GM23338 (cell line): ENCODE data around the gene LHX1. TPM values are rescaled to one million over a fixed set of nuclear protein-coding genes. Genes with fewer than 3 reads are reported as not detected.
A peak's percentile ranks its signal among the peaks of the same experiment; 100 is the strongest.

Experiments used
- ATAC-seq: fragments of 200-7000 bp; cut with Tn5 transposase; 3 replicates; pipeline ENCODE4 v1.9.1; 2020
- DNase-seq: peaks from one replicate; pipeline ENCODE4 v3.0.0-alpha.2; 2015; ENCODE audit warnings: low spot score
- H2AFZ ChIP-seq: fragments of 200-600 bp; sonication (generic); 2 replicates; pipeline ENCODE4 v1.8.0; 2016; ENCODE audit warnings: antibody characterized with exemption, mild to moderate bottlenecking, moderate library complexity
- H3F3A ChIP-seq: fragments of 200-600 bp; sonication (generic); replicated peaks from 2 replicates; pipeline ENCODE4 v1.8.0; 2017; ENCODE audit warnings: antibody characterized with exemption, mixed run types, low read depth
- H3K27ac ChIP-seq: fragments of 200-600 bp; sonication (generic); 2 replicates; pipeline ENCODE4 v1.6.1; 2016; ENCODE audit warnings: low read depth
- H3K27me3 ChIP-seq: fragments of 200-600 bp; sonication (generic); 2 replicates; pipeline ENCODE4 v1.8.0; 2016; ENCODE audit warnings: mild to moderate bottlenecking, mixed run types, moderate library complexity; ENCODE audit not compliant: insufficient read depth
- H3K36me3 ChIP-seq: fragments of 200-600 bp; sonication (generic); 2 replicates; pipeline ENCODE4 v1.8.0; 2016; ENCODE audit warnings: mild to moderate bottlenecking; ENCODE audit not compliant: insufficient read depth
- H3K4me1 ChIP-seq: fragments of 200-600 bp; sonication (generic); 2 replicates; pipeline ENCODE4 v1.8.0; 2016; ENCODE audit warnings: mild to moderate bottlenecking, moderate library complexity; ENCODE audit not compliant: insufficient read depth
- H3K4me2 ChIP-seq: fragments of 200-600 bp; sonication (generic); 2 replicates; pipeline ENCODE4 v1.7.1; 2017; ENCODE audit warnings: mixed run types
- H3K4me3 ChIP-seq: fragments of 200-600 bp; sonication (generic); 2 replicates; pipeline ENCODE4 v1.6.1; 2016; ENCODE audit warnings: mixed run types
- H3K79me2 ChIP-seq: fragments of 200-600 bp; sonication (generic); replicated peaks from 2 replicates; pipeline ENCODE4 v1.8.0; 2017; ENCODE audit warnings: mild to moderate bottlenecking; ENCODE audit not compliant: insufficient read depth
- H3K9me2 ChIP-seq: fragments of 200-600 bp; sonication (generic); 2 replicates; pipeline ENCODE4 v1.8.0; 2017; ENCODE audit not compliant: insufficient read depth
- H4K20me1 ChIP-seq: fragments of 200-600 bp; sonication (generic); replicated peaks from 2 replicates; pipeline ENCODE4 v1.8.0; 2017; ENCODE audit warnings: mild to moderate bottlenecking; ENCODE audit not compliant: insufficient read depth
- H3K27ac Mint-ChIP-seq: 2 replicates; pipeline ENCODE4 v1.8.0; 2020; ENCODE audit warnings: inconsistent platforms, mild to moderate bottlenecking, moderate library complexity, mixed read lengths
- H3K27me3 Mint-ChIP-seq: 3 replicates; pipeline ENCODE4 v1.8.0; 2022; ENCODE audit warnings: low read depth, mild to moderate bottlenecking, moderate library complexity, mixed read lengths, inconsistent platforms; ENCODE audit not compliant: insufficient read depth, poor library complexity
- H3K36me3 Mint-ChIP-seq: 3 replicates; pipeline ENCODE4 v1.8.0; 2021; ENCODE audit warnings: low read depth, mild to moderate bottlenecking, inconsistent platforms, moderate library complexity, mixed read lengths
- H3K4me1 Mint-ChIP-seq: 3 replicates; pipeline ENCODE4 v1.8.0; 2020; ENCODE audit warnings: mild to moderate bottlenecking, inconsistent platforms, mixed read lengths
- H3K4me3 Mint-ChIP-seq: 3 replicates; pipeline ENCODE4 v1.8.0; 2021; ENCODE audit warnings: moderate library complexity, mild to moderate bottlenecking, inconsistent platforms, mixed read lengths
- H3K9me3 Mint-ChIP-seq: 3 replicates; pipeline ENCODE4 v1.8.0; 2020; ENCODE audit warnings: moderate library complexity, mild to moderate bottlenecking, inconsistent platforms, mixed read lengths
- CREB1 ChIP-seq: fragments of 250-450 bp; sonication (Bioruptor Pico); IDR thresholded peaks from 2 replicates; pipeline ENCODE4 v1.5.0; 2020; ENCODE audit warnings: low read depth, mild to moderate bottlenecking, moderate library complexity
- EZH2phosphoT487 ChIP-seq: fragments of 200-600 bp; sonication (generic); IDR thresholded peaks from one replicate; pipeline ENCODE4 v1.8.1; 2018; ENCODE audit warnings: antibody characterized with exemption; ENCODE audit not compliant: unreplicated experiment
- NANOG ChIP-seq: IDR thresholded peaks from 2 replicates; pipeline ENCODE4 v1.6.1; 2016; ENCODE audit warnings: antibody characterized with exemption, borderline replicate concordance
- POLR2AphosphoS5 ChIP-seq: IDR thresholded peaks from 2 replicates; pipeline ENCODE4 v1.6.1; 2016; ENCODE audit warnings: antibody characterized with exemption, low read depth
- STAT1 ChIP-seq: IDR thresholded peaks from one replicate; pipeline ENCODE4 v1.6.1; 2016; ENCODE audit warnings: antibody characterized with exemption; ENCODE audit not compliant: unreplicated experiment
- ZNF114 ChIP-seq: fragments of 250-450 bp; sonication (Bioruptor Pico); IDR thresholded peaks from 2 replicates; pipeline ENCODE4 v1.5.0; 2020; ENCODE audit warnings: mild to moderate bottlenecking, moderate library complexity
- polyA plus RNA-seq: library from polyadenylated mRNA; unstranded; fragments of >200 nt; fragmentation: Nextera tagmentation; extraction: Ambion mirVana; gene quantifications from 2 replicates; pipeline ENCODE4 v1.2.1, GENCODE V29; 2016
- total RNA-seq: library from RNA; depleted of rRNA; stranded (reverse); fragments of >200 nt; shearing (Covaris generic); gene quantifications from 2 replicates; pipeline ENCODE4 v1.2.3, GENCODE V29; 2014
- TF ChIP-seq, protein P1 (sequence below), 2 experiments: fragments of 200-600 bp in 1 of 2; sonication (generic) in 1 of 2; conservative IDR thresholded peaks; 2 replicates each; pipeline versions ENCODE4 v1.5.1 to v1.6.1; 2016 to 2017; ENCODE audit warnings: antibody characterized with exemption in 2 of 2, low read depth in 2 of 2, mild to moderate bottlenecking in 2 of 2, moderate library complexity in 1 of 2
- TF ChIP-seq, protein P2 (sequence below): IDR thresholded peaks from 2 replicates; pipeline ENCODE4 v1.6.1; 2016; ENCODE audit warnings: antibody characterized with exemption
- TF ChIP-seq, protein P3 (sequence below): fragments of 250-450 bp; sonication (Bioruptor Pico); IDR thresholded peaks from 2 replicates; pipeline ENCODE4 v1.5.0; 2020; ENCODE audit warnings: mild to moderate bottlenecking, moderate library complexity

LHX1 gene
- total and polyA plus RNA-seq, 2 experiments from 2014 or later, result 0.52 to 0.74 TPM

DNA sequence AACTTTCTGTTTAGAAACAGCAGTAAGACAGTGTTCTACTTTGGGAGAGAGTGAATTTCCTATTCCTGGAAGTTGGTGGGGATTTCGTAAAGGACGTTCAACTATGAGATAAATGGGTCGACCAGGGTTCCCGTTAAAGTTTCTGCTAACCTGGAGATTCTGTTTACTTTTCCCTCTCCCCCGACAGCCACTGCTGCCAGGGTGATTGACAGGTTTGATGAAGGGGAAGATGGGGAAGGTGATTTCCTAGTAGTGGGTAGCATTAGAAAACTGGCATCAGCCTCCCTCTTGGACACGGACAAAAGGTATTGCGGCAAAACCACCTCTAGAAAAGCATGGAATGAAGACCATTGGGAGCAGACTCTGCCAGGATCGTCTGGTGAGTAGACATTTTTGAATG lies 12.8 kb downstream of the LHX1 start:
- Histone ChIP-seq H3K36me3 (peaks cover 25% of the 10 kb centered on the region), H3K79me2 (peaks cover 37% of the 10 kb centered on the region), H4K20me1 (peaks cover 26% of the 10 kb centered on the region), H3K4me2 (peak overlapping the region; percentile 99), H3F3A (peaks cover 34% of the 10 kb centered on the region; the same call in 1 of the 2 replicates), H3K27ac (no peak overlapping the region), H3K27me3 (peaks cover 43% of the 10 kb centered on the region), H3K9me2 (no peaks in the 10 kb centered on the region), H2AFZ (no peak overlapping the region), H3K4me3 (peak overlapping the region; percentile 94), H3K4me1 (peaks cover 44% of the 10 kb centered on the region)
- Mint-ChIP-seq H3K9me3 (no peaks in the 10 kb centered on the region), H3K36me3 (peaks cover 41% of the 10 kb centered on the region), H3K27me3 (peaks cover 44% of the 10 kb centered on the region), H3K4me3 (peak overlapping the region; percentile 92), H3K27ac (no peak overlapping the region), H3K4me1 (peaks cover 35% of the 10 kb centered on the region)
- DNase-seq (no peak), ATAC-seq (no peak)
- TF ChIP-seq NANOG (no peak), EZH2phosphoT487 (no peak), STAT1 (no peak)
- TF ChIP-seq, protein P1, sequence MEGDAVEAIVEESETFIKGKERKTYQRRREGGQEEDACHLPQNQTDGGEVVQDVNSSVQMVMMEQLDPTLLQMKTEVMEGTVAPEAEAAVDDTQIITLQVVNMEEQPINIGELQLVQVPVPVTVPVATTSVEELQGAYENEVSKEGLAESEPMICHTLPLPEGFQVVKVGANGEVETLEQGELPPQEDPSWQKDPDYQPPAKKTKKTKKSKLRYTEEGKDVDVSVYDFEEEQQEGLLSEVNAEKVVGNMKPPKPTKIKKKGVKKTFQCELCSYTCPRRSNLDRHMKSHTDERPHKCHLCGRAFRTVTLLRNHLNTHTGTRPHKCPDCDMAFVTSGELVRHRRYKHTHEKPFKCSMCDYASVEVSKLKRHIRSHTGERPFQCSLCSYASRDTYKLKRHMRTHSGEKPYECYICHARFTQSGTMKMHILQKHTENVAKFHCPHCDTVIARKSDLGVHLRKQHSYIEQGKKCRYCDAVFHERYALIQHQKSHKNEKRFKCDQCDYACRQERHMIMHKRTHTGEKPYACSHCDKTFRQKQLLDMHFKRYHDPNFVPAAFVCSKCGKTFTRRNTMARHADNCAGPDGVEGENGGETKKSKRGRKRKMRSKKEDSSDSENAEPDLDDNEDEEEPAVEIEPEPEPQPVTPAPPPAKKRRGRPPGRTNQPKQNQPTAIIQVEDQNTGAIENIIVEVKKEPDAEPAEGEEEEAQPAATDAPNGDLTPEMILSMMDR (conservative IDR thresholded peaks at IDR 0.05; ENCODE audit: low read depth in 2 of 2), result no peak

DNA sequence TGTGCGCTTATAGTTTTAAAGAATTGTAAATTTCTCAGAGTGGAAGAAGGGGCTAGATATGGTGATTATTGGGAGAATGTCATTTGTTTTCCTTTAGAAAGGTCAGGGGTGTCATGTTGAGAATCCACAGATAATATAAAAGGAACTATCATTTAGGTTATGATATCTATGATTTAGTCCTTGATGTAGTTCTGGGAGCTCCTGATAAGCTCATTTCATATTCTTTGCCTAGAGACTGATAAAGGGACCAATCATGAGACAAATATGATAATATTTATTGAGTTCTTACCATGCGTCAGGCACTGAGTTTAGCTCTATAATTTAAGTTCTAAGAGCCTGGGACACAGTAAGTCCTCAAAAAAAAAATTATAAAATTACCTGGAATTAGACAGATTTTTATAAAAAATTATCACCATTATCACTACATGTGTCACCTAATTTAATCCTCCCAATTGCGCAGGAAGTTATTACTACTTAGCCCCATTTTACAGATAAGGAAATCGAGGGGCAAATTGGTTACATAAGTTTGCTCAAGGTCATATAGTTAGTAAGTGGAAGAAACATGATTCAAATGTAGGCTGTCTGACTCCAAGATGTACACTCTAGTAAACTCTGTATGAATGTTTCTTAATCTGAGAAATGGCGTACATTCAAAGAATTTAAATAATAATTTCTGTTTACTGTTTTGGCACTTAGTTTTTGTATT lies 14.0 kb downstream of the LHX1 start:
- H3K27ac Mint-ChIP-seq, result no peak overlapping the region
- no peak for TF ChIP-seq CREB1 (CRISPR knock-in tag)
- TF ChIP-seq POLR2AphosphoS5, result no peak
- TF ChIP-seq, protein P2, sequence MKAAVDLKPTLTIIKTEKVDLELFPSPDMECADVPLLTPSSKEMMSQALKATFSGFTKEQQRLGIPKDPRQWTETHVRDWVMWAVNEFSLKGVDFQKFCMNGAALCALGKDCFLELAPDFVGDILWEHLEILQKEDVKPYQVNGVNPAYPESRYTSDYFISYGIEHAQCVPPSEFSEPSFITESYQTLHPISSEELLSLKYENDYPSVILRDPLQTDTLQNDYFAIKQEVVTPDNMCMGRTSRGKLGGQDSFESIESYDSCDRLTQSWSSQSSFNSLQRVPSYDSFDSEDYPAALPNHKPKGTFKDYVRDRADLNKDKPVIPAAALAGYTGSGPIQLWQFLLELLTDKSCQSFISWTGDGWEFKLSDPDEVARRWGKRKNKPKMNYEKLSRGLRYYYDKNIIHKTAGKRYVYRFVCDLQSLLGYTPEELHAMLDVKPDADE, result no peak
- TF ChIP-seq, protein P3, sequence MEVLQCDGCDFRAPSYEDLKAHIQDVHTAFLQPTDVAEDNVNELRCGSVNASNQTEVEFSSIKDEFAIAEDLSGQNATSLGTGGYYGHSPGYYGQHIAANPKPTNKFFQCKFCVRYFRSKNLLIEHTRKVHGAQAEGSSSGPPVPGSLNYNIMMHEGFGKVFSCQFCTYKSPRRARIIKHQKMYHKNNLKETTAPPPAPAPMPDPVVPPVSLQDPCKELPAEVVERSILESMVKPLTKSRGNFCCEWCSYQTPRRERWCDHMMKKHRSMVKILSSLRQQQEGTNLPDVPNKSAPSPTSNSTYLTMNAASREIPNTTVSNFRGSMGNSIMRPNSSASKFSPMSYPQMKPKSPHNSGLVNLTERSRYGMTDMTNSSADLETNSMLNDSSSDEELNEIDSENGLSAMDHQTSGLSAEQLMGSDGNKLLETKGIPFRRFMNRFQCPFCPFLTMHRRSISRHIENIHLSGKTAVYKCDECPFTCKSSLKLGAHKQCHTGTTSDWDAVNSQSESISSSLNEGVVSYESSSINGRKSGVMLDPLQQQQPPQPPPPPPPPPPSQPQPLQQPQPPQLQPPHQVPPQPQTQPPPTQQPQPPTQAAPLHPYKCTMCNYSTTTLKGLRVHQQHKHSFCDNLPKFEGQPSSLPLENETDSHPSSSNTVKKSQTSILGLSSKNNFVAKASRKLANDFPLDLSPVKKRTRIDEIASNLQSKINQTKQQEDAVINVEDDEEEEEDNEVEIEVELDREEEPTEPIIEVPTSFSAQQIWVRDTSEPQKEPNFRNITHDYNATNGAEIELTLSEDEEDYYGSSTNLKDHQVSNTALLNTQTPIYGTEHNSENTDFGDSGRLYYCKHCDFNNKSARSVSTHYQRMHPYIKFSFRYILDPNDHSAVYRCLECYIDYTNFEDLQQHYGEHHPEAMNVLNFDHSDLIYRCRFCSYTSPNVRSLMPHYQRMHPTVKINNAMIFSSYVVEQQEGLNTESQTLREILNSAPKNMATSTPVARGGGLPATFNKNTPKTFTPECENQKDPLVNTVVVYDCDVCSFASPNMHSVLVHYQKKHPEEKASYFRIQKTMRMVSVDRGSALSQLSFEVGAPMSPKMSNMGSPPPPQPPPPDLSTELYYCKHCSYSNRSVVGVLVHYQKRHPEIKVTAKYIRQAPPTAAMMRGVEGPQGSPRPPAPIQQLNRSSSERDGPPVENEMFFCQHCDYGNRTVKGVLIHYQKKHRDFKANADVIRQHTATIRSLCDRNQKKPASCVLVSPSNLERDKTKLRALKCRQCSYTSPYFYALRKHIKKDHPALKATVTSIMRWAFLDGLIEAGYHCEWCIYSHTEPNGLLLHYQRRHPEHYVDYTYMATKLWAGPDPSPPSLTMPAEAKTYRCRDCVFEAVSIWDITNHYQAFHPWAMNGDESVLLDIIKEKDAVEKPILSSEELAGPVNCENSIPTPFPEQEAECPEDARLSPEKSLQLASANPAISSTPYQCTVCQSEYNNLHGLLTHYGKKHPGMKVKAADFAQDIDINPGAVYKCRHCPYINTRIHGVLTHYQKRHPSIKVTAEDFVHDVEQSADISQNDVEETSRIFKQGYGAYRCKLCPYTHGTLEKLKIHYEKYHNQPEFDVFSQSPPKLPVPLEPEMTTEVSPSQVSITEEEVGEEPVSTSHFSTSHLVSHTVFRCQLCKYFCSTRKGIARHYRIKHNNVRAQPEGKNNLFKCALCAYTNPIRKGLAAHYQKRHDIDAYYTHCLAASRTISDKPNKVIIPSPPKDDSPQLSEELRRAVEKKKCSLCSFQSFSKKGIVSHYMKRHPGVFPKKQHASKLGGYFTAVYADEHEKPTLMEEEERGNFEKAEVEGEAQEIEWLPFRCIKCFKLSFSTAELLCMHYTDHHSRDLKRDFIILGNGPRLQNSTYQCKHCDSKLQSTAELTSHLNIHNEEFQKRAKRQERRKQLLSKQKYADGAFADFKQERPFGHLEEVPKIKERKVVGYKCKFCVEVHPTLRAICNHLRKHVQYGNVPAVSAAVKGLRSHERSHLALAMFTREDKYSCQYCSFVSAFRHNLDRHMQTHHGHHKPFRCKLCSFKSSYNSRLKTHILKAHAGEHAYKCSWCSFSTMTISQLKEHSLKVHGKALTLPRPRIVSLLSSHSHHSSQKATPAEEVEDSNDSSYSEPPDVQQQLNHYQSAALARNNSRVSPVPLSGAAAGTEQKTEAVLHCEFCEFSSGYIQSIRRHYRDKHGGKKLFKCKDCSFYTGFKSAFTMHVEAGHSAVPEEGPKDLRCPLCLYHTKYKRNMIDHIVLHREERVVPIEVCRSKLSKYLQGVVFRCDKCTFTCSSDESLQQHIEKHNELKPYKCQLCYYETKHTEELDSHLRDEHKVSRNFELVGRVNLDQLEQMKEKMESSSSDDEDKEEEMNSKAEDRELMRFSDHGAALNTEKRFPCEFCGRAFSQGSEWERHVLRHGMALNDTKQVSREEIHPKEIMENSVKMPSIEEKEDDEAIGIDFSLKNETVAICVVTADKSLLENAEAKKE, result no peak
- TF ChIP-seq ZNF114 (CRISPR knock-in tag), result no peak
- TF ChIP-seq, protein P1 (conservative IDR thresholded peaks at IDR 0.05; ENCODE audit: low read depth in 2 of 2), result no peak
- TF ChIP-seq EZH2phosphoT487, result no peak

More for the DNA sequence above, 14.0 kb downstream of the LHX1 start:
- no peak overlapping the region for H3K4me3 ChIP-seq
- H3K4me1 Mint-ChIP-seq, result peaks cover 27% of the 10 kb centered on the region
- H3K79me2 ChIP-seq, result peaks cover 42% of the 10 kb centered on the region
- H3K9me2 ChIP-seq, result no peaks in the 10 kb centered on the region
- no peak for DNase-seq
- H4K20me1 ChIP-seq, result peaks cover 27% of the 10 kb centered on the region
- H3K27ac ChIP-seq, result no peak overlapping the region
- no peaks in the 10 kb centered on the region for H3K9me3 Mint-ChIP-seq
- peaks cover 32% of the 10 kb centered on the region for H3K27me3 Mint-ChIP-seq
- H3K4me2 ChIP-seq, result no peak overlapping the region
- H3K27me3 ChIP-seq, result peaks cover 31% of the 10 kb centered on the region
- peaks cover 32% of the 10 kb centered on the region for H3K4me1 ChIP-seq
- H3K36me3 Mint-ChIP-seq, result peaks cover 51% of the 10 kb centered on the region
- H3F3A ChIP-seq, result peaks cover 25% of the 10 kb centered on the region; the same call in 1 of the 2 replicates
- H2AFZ ChIP-seq, result no peak overlapping the region
- no peak for ATAC-seq
- H3K36me3 ChIP-seq, result peaks cover 32% of the 10 kb centered on the region
- H3K4me3 Mint-ChIP-seq, result no peak overlapping the region; the same call in 2 of the 3 replicates
